GM12878 (cell line): ENCODE results near the gene FERMT2. TPM values are rescaled to one million over a fixed set of nuclear protein-coding genes. Genes with fewer than 3 reads are reported as not detected.

Experiments
- ATAC-seq: fragments of 200-7000 bp; cut with Tn5 transposase; 3 replicates; pipeline ENCODE4 v1.9.1; 2020; ENCODE audit warnings: mild to moderate bottlenecking, moderate library complexity
- BruUV-seq: library from RNA; stranded (reverse); fragments of 400-500 nt; replicated peaks from 2 replicates; lab custom pipeline; 2021; lab: Mats Ljungman, UMichigan
- CTCF ChIA-PET: fragments of 300-600 bp; sonication (Branson Sonifier 250); formaldehyde crosslinking; extraction: SDS; loops from one replicate; lab custom pipeline; 2021; ENCODE audit warnings: inconsistent platforms; lab: Yijun Ruan, JAX
- POLR2A ChIA-PET: fragments of 350-600 bp; formaldehyde crosslinking; extraction: SDS; loops from one replicate; lab custom pipeline; 2021; ENCODE audit warnings: inconsistent platforms; lab: Charles Lee
- RAD21 ChIA-PET: fragments of 300-600 bp; sonication (Branson Sonifier 250); formaldehyde crosslinking; loops from one replicate; lab custom pipeline; 2023; ENCODE audit warnings: antibody characterized with exemption; ENCODE audit not compliant: unreplicated experiment; lab: Charles Lee
- SMC1A ChIA-PET: fragments of 300-600 bp; sonication (Branson Sonifier 250); formaldehyde crosslinking; loops from one replicate; lab custom pipeline; 2023; ENCODE audit not compliant: unreplicated experiment, uncharacterized antibody; lab: Charles Lee
- DNase-seq: peaks from one replicate; pipeline ENCODE4 v3.0.0-alpha.2; 2011; ENCODE audit warnings: low read depth, low spot score
- FAIRE-seq: peaks from 3 replicates; lab custom pipeline; 2011; peaks lifted over from hg19 to GRCh38; lab: Jason Lieb, UNC
- H2AFZ ChIP-seq: 2 replicates; pipeline ENCODE4 v1.6.0; 2011; ENCODE audit warnings: low read depth, low read length, control low read depth; ENCODE audit not compliant: control insufficient read depth
- H3K27ac ChIP-seq: 2 replicates; pipeline ENCODE4 v1.5.1; 2011; ENCODE audit warnings: control low read depth; ENCODE audit not compliant: control insufficient read depth, insufficient read depth
- H3K27me3 ChIP-seq, 2 experiments: replicated peaks in 1 of 2; 2 replicates each; pipeline versions ENCODE4 v1.6.0 to v1.6.1; 2011; ENCODE audit warnings: low read length in 1 of 2; ENCODE audit not compliant: control insufficient read depth in 2 of 2, insufficient read depth in 2 of 2
- H3K36me3 ChIP-seq, 2 experiments: 2 replicates each; pipeline ENCODE4 v1.5.1; 2011; ENCODE audit warnings: low read length in 1 of 2; ENCODE audit not compliant: control insufficient read depth in 2 of 2, insufficient read depth in 2 of 2
- H3K4me1 ChIP-seq: 2 replicates; pipeline ENCODE4 v1.6.1; 2011; ENCODE audit warnings: mild to moderate bottlenecking, low read length, moderate library complexity, mixed read lengths; ENCODE audit not compliant: control insufficient read depth, insufficient read depth
- H3K4me2 ChIP-seq: 2 replicates; pipeline ENCODE4 v1.6.0; 2011; ENCODE audit warnings: control low read depth; ENCODE audit not compliant: control insufficient read depth, insufficient read depth
- H3K4me3 ChIP-seq: fragments of 200-600 bp; sonication (generic); 2 replicates; pipeline ENCODE4 v1.5.1; 2016
- H3K79me2 ChIP-seq: 2 replicates; pipeline ENCODE4 v1.6.0; 2011; ENCODE audit warnings: low read length; ENCODE audit not compliant: control insufficient read depth, insufficient read depth
- H3K9ac ChIP-seq: 2 replicates; pipeline ENCODE4 v1.8.0; 2011; ENCODE audit warnings: low read length, control low read depth, mixed read lengths; ENCODE audit not compliant: control insufficient read depth, insufficient read depth
- H3K9me3 ChIP-seq: replicated peaks from 3 replicates; pipeline ENCODE4 v1.5.1; 2011; ENCODE audit warnings: mild to moderate bottlenecking, low read length; ENCODE audit not compliant: control insufficient read depth, insufficient read depth
- H4K20me1 ChIP-seq: 2 replicates; pipeline ENCODE4 v1.6.0; 2011; ENCODE audit not compliant: control insufficient read depth, insufficient read depth
- CBX5 ChIP-seq: sonication (generic); IDR thresholded peaks from 2 replicates; pipeline ENCODE4 v1.6.1; 2016; ENCODE audit warnings: low read depth, moderate library complexity, mild to moderate bottlenecking, inconsistent platforms
- ESRRA ChIP-seq: IDR thresholded peaks from 2 replicates; pipeline ENCODE4 v1.6.1; 2012; ENCODE audit warnings: mild to moderate bottlenecking, low read length, improper control_type of control experiment
- FOXM1 ChIP-seq: IDR thresholded peaks from 2 replicates; pipeline ENCODE4 v1.6.1; 2012; ENCODE audit warnings: low read depth, mild to moderate bottlenecking, inconsistent platforms, low read length, moderate library complexity
- HCFC1 ChIP-seq: fragments of 150-350 bp; IDR thresholded peaks from 2 replicates; pipeline ENCODE4 v1.6.1; 2014; ENCODE audit warnings: low read length
- HDAC6 ChIP-seq: fragments of 200-600 bp; sonication (generic); IDR thresholded peaks from one replicate; pipeline ENCODE4 v1.8.0; 2017; ENCODE audit warnings: antibody characterized with exemption; ENCODE audit not compliant: unreplicated experiment
- IKZF2 ChIP-seq, 2 experiments: fragments of 450-650 bp; IDR thresholded peaks; 2 replicates each; pipeline ENCODE4 v1.6.1; 2017; ENCODE audit warnings: mild to moderate bottlenecking in 2 of 2, moderate library complexity in 2 of 2
- NFIC ChIP-seq: IDR thresholded peaks from 2 replicates; pipeline ENCODE4 v1.6.1; 2012; ENCODE audit warnings: low read depth, mild to moderate bottlenecking, inconsistent platforms, low read length, moderate library complexity
- POU2F2 ChIP-seq: IDR thresholded peaks from 3 replicates; pipeline ENCODE4 v1.6.1; 2011; ENCODE audit warnings: low read depth, mild to moderate bottlenecking, low read length, borderline replicate concordance
- RELA ChIP-seq: fragments of 450-650 bp; IDR thresholded peaks from 2 replicates; pipeline ENCODE4 v1.8.0; 2014; ENCODE audit warnings: borderline replicate concordance; ENCODE audit not compliant: partially characterized antibody
- REST ChIP-seq: IDR thresholded peaks from 2 replicates; pipeline ENCODE4 v1.6.1; 2012; ENCODE audit warnings: mild to moderate bottlenecking, low read depth, low read length
- SPI1 ChIP-seq: IDR thresholded peaks from 2 replicates; pipeline ENCODE4 v1.6.1; 2011; ENCODE audit warnings: low read depth, mild to moderate bottlenecking, low read length, moderate library complexity, borderline replicate concordance; ENCODE audit not compliant: insufficient read depth
- TARDBP ChIP-seq: IDR thresholded peaks from 2 replicates; pipeline ENCODE4 v1.6.1; 2016; ENCODE audit warnings: borderline replicate concordance
- TCF3 ChIP-seq: IDR thresholded peaks from 2 replicates; pipeline ENCODE4 v1.6.1; 2012; ENCODE audit warnings: low read depth, mild to moderate bottlenecking, low read length, borderline replicate concordance; ENCODE audit not compliant: insufficient read depth
- YY1 ChIP-seq: IDR thresholded peaks from 2 replicates; pipeline ENCODE4 v1.6.1; 2011; ENCODE audit warnings: low read depth, mild to moderate bottlenecking, low read length
- ZNF217 ChIP-seq: fragments of 450-650 bp; IDR thresholded peaks from 2 replicates; pipeline ENCODE4 v1.6.1; 2017; ENCODE audit warnings: antibody characterized with exemption, mild to moderate bottlenecking
- WGBS: methylation state at CpG from one replicate; pipeline ENCODE4 v1.1.6; 2016; ENCODE audit warnings: low lambda C conversion rate; ENCODE audit not compliant: insufficient replicate concordance, insufficient coverage; ENCODE audit errors: missing lambda C conversion rate; 5-methylcytosine and 5-hydroxymethylcytosine counted together
- in situ Hi-C: fragments of 300-500 bp; cut with MboI; formaldehyde crosslinking; loops from 9 replicates; pipeline ENCODE4 v1.14.3; 2018; ENCODE audit warnings: mixed read lengths
- intact Hi-C: fragments of 100-400 bp; cut with micrococcal nuclease; formaldehyde crosslinking; loops from one replicate; pipeline ENCODE4 v1.14.2; 2022; ENCODE audit not compliant: unreplicated experiment
- polyA plus RNA-seq, 11 experiments: library from polyadenylated mRNA; depleted of rRNA in 4 of 11; unstranded in 6 of 11; stranded (reverse) in 5 of 11; fragments of >200 nt; fragmentation: Nextera tagmentation in 4 of 11; fragmentation: Illumina TruSeq in 1 of 11; extraction: Ambion mirVana in 4 of 11; extraction: Trizol in 1 of 11; gene quantifications; 1 replicate in 1 of 11; 2 replicates in 10 of 11; pipeline versions ENCODE4 v1.2.1 to v1.2.3, GENCODE V29; 2011 to 2016; ENCODE audit warnings: inconsistent platforms in 2 of 11, missing spikeins in 2 of 11, low read depth in 1 of 11
- total RNA-seq, 4 experiments: library from RNA; depleted of rRNA in 3 of 4; stranded (reverse); fragments of >200 nt in 3 of 4; fragmentation: Illumina TruSeq in 1 of 4; extraction: Trizol in 1 of 4; gene quantifications; 2 replicates each; pipeline versions ENCODE4 v1.2.1 to v1.2.3, GENCODE V29; 2013 to 2021

Gene FERMT2
- total and polyA plus RNA-seq, 10 of the 15 experiments (the other 5 are each of a cell fraction or from before 2014, with no cell fraction given): 4.9 to 35.5 (median 19.5) TPM

- H3K27me3 ChIP-seq: no peaks in the 10 kb centered on the region
- RAD21 ChIA-PET: interaction anchor here (1.4 kb wide), 1 partner anchor 131 kb away, joined by 6 read pairs; no protein-coding TSS in a partner anchor
- H3K4me1 ChIP-seq: peaks cover 1% of the 10 kb centered on the region
- H3K4me3 ChIP-seq: no peak overlapping the region
- in situ Hi-C loops: no loop called here
- no peak overlapping the region for H3K4me2 ChIP-seq
- H3K9ac ChIP-seq: no peak overlapping the region
- H3K9me3 ChIP-seq: no peaks in the 10 kb centered on the region
- DNase-seq (no peak), FAIRE-seq (no peak), ATAC-seq (no peak)
- intact Hi-C loops: no loop called here
- H4K20me1 ChIP-seq: no peaks in the 10 kb centered on the region
- BruUV-seq: no TSS peak
- TF ChIP-seq YY1 (no peak), FOXM1 (no peak), NFIC (no peak)
- no peak overlapping the region for H3K27ac ChIP-seq
- WGBS: 61% methylated on average over 7 of the region's 7 CpGs
- H3K36me3 ChIP-seq: no peaks in the 10 kb centered on the region
- no peak overlapping the region for H2AFZ ChIP-seq
- SMC1A ChIA-PET: interaction anchor here (1.2 to 4.2 kb wide), 2 partner anchors 132 to 224 kb away, joined by 4 to 27 read pairs; no protein-coding TSS in a partner anchor
- POLR2A ChIA-PET: no interaction called here
- no peaks in the 10 kb centered on the region for H3K79me2 ChIP-seq
- CTCF ChIA-PET: interaction anchor here (0.8 to 2.2 kb wide), 5 partner anchors 11 to 495 kb away, joined by 3 to 13 read pairs (median 4); no protein-coding TSS in a partner anchor
Measured at GRCh38 chr14:52829527-52830185, 121.2 kb downstream of the FERMT2 start.

DNA sequence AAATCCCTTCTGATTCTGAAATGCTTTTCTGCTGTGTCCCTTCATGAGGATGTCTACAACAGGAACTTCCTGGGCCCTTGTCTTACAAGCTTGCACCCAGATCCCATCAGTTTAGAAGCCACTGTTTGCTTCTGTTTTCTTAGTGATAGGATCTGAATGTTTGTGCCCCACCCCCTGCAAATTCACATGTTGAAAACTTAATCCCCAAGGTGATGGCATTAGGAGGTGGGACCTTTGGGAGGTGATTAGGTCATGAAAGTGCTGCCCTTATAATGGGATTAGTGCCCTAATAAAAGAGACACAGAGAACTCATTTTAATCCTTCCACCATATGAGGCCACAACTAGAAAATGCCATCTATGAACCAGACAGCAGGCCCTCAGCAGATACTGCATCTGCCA lies 123.4 kb downstream of the FERMT2 start:
- intact Hi-C loops (no loop called here), in situ Hi-C loops (no loop called here)
- FAIRE-seq: no peak
- Histone ChIP-seq H4K20me1 (no peaks in the 10 kb centered on the region), H3K9ac (no peak overlapping the region), H3K27ac (no peak overlapping the region), H3K36me3 (no peaks in the 10 kb centered on the region), H3K4me1 (peaks cover 5% of the 10 kb centered on the region), H3K27me3 (no peaks in the 10 kb centered on the region), H3K9me3 (no peaks in the 10 kb centered on the region), H3K4me3 (no peak overlapping the region), H3K4me2 (no peak overlapping the region), H2AFZ (no peak overlapping the region), H3K79me2 (no peaks in the 10 kb centered on the region)
- no peak for DNase-seq
- RAD21 ChIA-PET: no interaction called here
- no TSS peak for BruUV-seq
- POLR2A ChIA-PET: no interaction called here
- CTCF ChIA-PET: interaction anchor here (7.9 kb wide), 1 partner anchor 135 kb away, joined by 115 read pairs; no protein-coding TSS in a partner anchor
- no peak for ATAC-seq
- SMC1A ChIA-PET: interaction anchor here (4.2 kb wide), 1 partner anchor 134 kb away, joined by 27 read pairs; no protein-coding TSS in a partner anchor
- TF ChIP-seq HCFC1 (no peak), SPI1 (no peak), TARDBP (no peak), REST (no peak), CBX5 (no peak), TCF3 (no peak), ESRRA (no peak), IKZF2 (IDR thresholded peaks at IDR 0.05) (no peak), HDAC6 (no peak), POU2F2 (no peak), RELA (no peak), ZNF217 (no peak)
